K562 (cell line): ENCODE results near the gene GFM1. TPM values are rescaled to one million over a fixed set of nuclear protein-coding genes. Genes with fewer than 3 reads are reported as not detected.

ENCODE experiments used
- ATAC-seq: fragments of 200-7000 bp; cut with Tn5 transposase; 3 replicates; pipeline ENCODE4 v1.9.1; 2020; ENCODE audit warnings: moderate library complexity
- BruUV-seq: library from RNA; stranded (reverse); fragments of 400-500 nt; replicated peaks from 2 replicates; lab custom pipeline; 2021; lab: Mats Ljungman, UMichigan
- CTCF ChIA-PET: fragments of 300-600 bp; formaldehyde crosslinking; extraction: SDS; loops from one replicate; lab custom pipeline; 2021; ENCODE audit warnings: low intra/inter-chr PET ratio; lab: Yijun Ruan, JAX
- POLR2A ChIA-PET: fragments of 300-600, 350-650 bp; sonication (Branson Sonifier 250); formaldehyde crosslinking; extraction: SDS; loops from one replicate; lab custom pipeline; 2021; ENCODE audit warnings: antibody characterized with exemption, inconsistent platforms; lab: Yijun Ruan, JAX
- DNase-seq, 4 experiments: peaks; one replicate each; pipeline versions ENCODE4 v3.0.0 to v3.0.0-alpha.2; 2011 to 2018; ENCODE audit warnings: low spot score in 3 of 4, mixed read lengths in 3 of 4; ENCODE audit errors: extremely low read depth in 1 of 4
- FAIRE-seq: peaks from 2 replicates; lab custom pipeline; 2011; peaks lifted over from hg19 to GRCh38; lab: Jason Lieb, UNC
- H2AFZ ChIP-seq: 2 replicates; pipeline ENCODE4 v1.6.0; 2011; ENCODE audit warnings: low read depth, low read length, control low read depth, inconsistent platforms
- H3K27ac ChIP-seq: fragments of 200-600 bp; 3 replicates; pipeline ENCODE4 v1.8.0; 2011; ENCODE audit warnings: low read depth, mild to moderate bottlenecking, control low read depth, inconsistent platforms, low read length, moderate library complexity, mixed read lengths; ENCODE audit errors: extremely low read depth
- H3K27me3 ChIP-seq, 2 experiments: fragments of 300-600 bp in 1 of 2; 2 replicates in 1 of 2; 3 replicates in 1 of 2; pipeline versions ENCODE4 v1.6.0 to v1.8.0; 2011; ENCODE audit warnings: inconsistent platforms in 2 of 2, low read length in 2 of 2, mild to moderate bottlenecking in 1 of 2, mixed read lengths in 1 of 2, moderate library complexity in 1 of 2; ENCODE audit not compliant: control insufficient read depth in 2 of 2, insufficient read depth in 2 of 2
- H3K36me3 ChIP-seq: fragments of 300-600 bp; 3 replicates; pipeline ENCODE4 v1.8.0; 2011; ENCODE audit warnings: mild to moderate bottlenecking, low read length, inconsistent platforms; ENCODE audit not compliant: control insufficient read depth, insufficient read depth
- H3K4me1 ChIP-seq, 2 experiments: fragments of 200-600 bp in 1 of 2; replicated peaks in 1 of 2; 2 replicates in 1 of 2; 3 replicates in 1 of 2; pipeline versions ENCODE4 v1.5.1 to v1.8.0; 2011; ENCODE audit warnings: inconsistent platforms in 2 of 2, low read length in 2 of 2, mild to moderate bottlenecking in 1 of 2, mixed read lengths in 1 of 2, moderate library complexity in 1 of 2; ENCODE audit not compliant: control insufficient read depth in 2 of 2, insufficient read depth in 2 of 2
- H3K4me2 ChIP-seq: 2 replicates; pipeline ENCODE4 v1.6.1; 2011; ENCODE audit warnings: low read length, control low read depth, inconsistent platforms, mixed read lengths; ENCODE audit not compliant: insufficient read depth
- H3K4me3 ChIP-seq: fragments of 200-600 bp; sonication (generic), shearing (Covaris generic); 2 replicates; pipeline ENCODE4 v1.5.1; 2016; ENCODE audit warnings: control low read depth, inconsistent platforms
- H3K79me2 ChIP-seq: fragments of 200-600 bp; 3 replicates; pipeline ENCODE4 v1.8.0; 2011; ENCODE audit warnings: low read length, inconsistent platforms; ENCODE audit not compliant: control insufficient read depth, insufficient read depth
- H3K9ac ChIP-seq, 2 experiments: 2 replicates each; pipeline versions ENCODE4 v1.6.0 to v1.6.1; 2011; ENCODE audit warnings: low read depth in 2 of 2, low read length in 2 of 2, control low read depth in 1 of 2, inconsistent platforms in 1 of 2, mild to moderate bottlenecking in 1 of 2, mixed read lengths in 1 of 2; ENCODE audit not compliant: insufficient read depth in 1 of 2
- H3K9me1 ChIP-seq: one replicate; pipeline ENCODE4 v1.6.0; 2011; ENCODE audit warnings: inconsistent platforms, mild to moderate bottlenecking, low read length, moderate library complexity; ENCODE audit not compliant: control insufficient read depth, insufficient read depth
- H3K9me3 ChIP-seq: replicated peaks from 2 replicates; pipeline ENCODE4 v1.5.1; 2011; ENCODE audit warnings: low read depth, low read length, inconsistent platforms; ENCODE audit not compliant: control insufficient read depth, insufficient read depth
- H4K20me1 ChIP-seq: replicated peaks from 2 replicates; pipeline ENCODE4 v1.6.1; 2011; ENCODE audit warnings: low read length, inconsistent platforms, mixed read lengths; ENCODE audit not compliant: control insufficient read depth, insufficient read depth
- ARID2 ChIP-seq: fragments of 450-650 bp; IDR thresholded peaks from 2 replicates; pipeline ENCODE4 v1.6.1; 2017; ENCODE audit warnings: antibody characterized with exemption, mild to moderate bottlenecking
- BRF2 ChIP-seq: IDR thresholded peaks from 3 replicates; pipeline ENCODE4 v1.6.1; 2011; ENCODE audit warnings: borderline replicate concordance, mild to moderate bottlenecking; ENCODE audit not compliant: insufficient read length, insufficient read depth
- FOSL1 ChIP-seq: fragments of 200-800 bp; sonication (Bioruptor generic); conservative IDR thresholded peaks from 2 replicates; pipeline ENCODE4 v1.6.1; 2016; ENCODE audit warnings: missing genetic modification characterization, missing compliant biosample characterization
- GABPB1 ChIP-seq: sonication (generic); formaldehyde crosslinking; IDR thresholded peaks from 2 replicates; pipeline ENCODE4 v1.8.0; 2022; ENCODE audit warnings: mild to moderate bottlenecking, missing genetic modification reagents
- HDGF ChIP-seq: fragments of 450-650 bp; IDR thresholded peaks from 2 replicates; pipeline ENCODE4 v1.6.1; 2016
- JUND ChIP-seq, 2 experiments: IDR thresholded peaks; 2 replicates in 1 of 2; 3 replicates in 1 of 2; pipeline ENCODE4 v1.6.1; 2011; ENCODE audit warnings: borderline replicate concordance in 2 of 2, low read depth in 2 of 2, low read length in 2 of 2, improper control_type of control experiment in 1 of 2, missing biosample characterization in 1 of 2, missing genetic modification characterization in 1 of 2, missing genetic modification reagents in 1 of 2
- KDM1A ChIP-seq, 2 experiments: fragments of 450-650 bp; IDR thresholded peaks; 2 replicates each; pipeline ENCODE4 v1.6.1; 2016; ENCODE audit warnings: mild to moderate bottlenecking in 2 of 2
- MTA1 ChIP-seq: fragments of 450-650 bp; IDR thresholded peaks from 2 replicates; pipeline ENCODE4 v1.6.1; 2017; ENCODE audit warnings: borderline replicate concordance
- MYBL2 ChIP-seq, 2 experiments: fragments of 450-650 bp in 1 of 2; sonication (generic) in 1 of 2; formaldehyde crosslinking in 1 of 2; IDR thresholded peaks; 2 replicates each; pipeline versions ENCODE4 v1.6.1 to v1.8.1; 2017 to 2022; ENCODE audit warnings: borderline replicate concordance in 1 of 2, inconsistent platforms in 1 of 2, low read depth in 1 of 2, mild to moderate bottlenecking in 1 of 2, missing genetic modification reagents in 1 of 2, moderate library complexity in 1 of 2
- NFXL1 ChIP-seq: fragments of 450-650 bp; formaldehyde crosslinking; IDR thresholded peaks from 2 replicates; pipeline ENCODE4 v1.4.0; 2021; ENCODE audit warnings: mild to moderate bottlenecking
- POLR2H ChIP-seq: IDR thresholded peaks from 2 replicates; pipeline ENCODE4 v1.6.1; 2016; ENCODE audit warnings: missing genetic modification characterization, low read depth, mild to moderate bottlenecking, control low read depth, missing compliant biosample characterization, moderate library complexity
- U2AF2 ChIP-seq: fragments of 200-400 bp; formaldehyde crosslinking; optimal IDR thresholded peaks from 2 replicates; pipeline ENCODE3; 2017; ENCODE audit warnings: low read depth, mild to moderate bottlenecking, low read length
- ZNF174 ChIP-seq: fragments of 250-450 bp; sonication (Bioruptor Pico); IDR thresholded peaks from 2 replicates; pipeline ENCODE4 v1.4.0; 2020; ENCODE audit warnings: mild to moderate bottlenecking
- ZNF197 ChIP-seq: fragments of 200-800 bp; sonication (Bioruptor generic); IDR thresholded peaks from 2 replicates; pipeline ENCODE4 v1.6.1; 2016; ENCODE audit warnings: low read depth, missing genetic modification characterization, missing compliant biosample characterization
- ZNF444 ChIP-seq: fragments of 250-450 bp; sonication (Bioruptor Pico); IDR thresholded peaks from 2 replicates; pipeline ENCODE4 v1.4.0; 2020; ENCODE audit warnings: mild to moderate bottlenecking, moderate library complexity
- WGBS: fragments of 100-300 bp; shearing (Covaris generic); methylation state at CpG from one replicate; pipeline ENCODE4 v1.1.6; 2016; ENCODE audit warnings: low coverage, mixed read lengths; ENCODE audit not compliant: insufficient coverage; ENCODE audit errors: missing lambda C conversion rate; 5-methylcytosine and 5-hydroxymethylcytosine counted together
- in situ Hi-C: fragments of 300-500 bp; cut with MboI; formaldehyde crosslinking; loops from 4 replicates; pipeline ENCODE4 v1.15.0; 2018; ENCODE audit warnings: inconsistent platforms, mixed read lengths
- intact Hi-C: fragments of 100-400 bp; cut with micrococcal nuclease; formaldehyde crosslinking; loops from 2 replicates; pipeline ENCODE4 v1.14.2; 2022
- polyA plus RNA-seq, 8 experiments: library from polyadenylated mRNA; depleted of rRNA in 4 of 8; stranded (reverse) in 5 of 8; unstranded in 3 of 8; fragments of >200 nt; fragmentation: Nextera tagmentation in 2 of 8; fragmentation: Illumina TruSeq in 1 of 8; extraction: Ambion mirVana in 2 of 8; extraction: Trizol in 1 of 8; gene quantifications; 2 replicates each; pipeline versions ENCODE4 v1.2.1 to v1.2.3, GENCODE V29; 2011 to 2014; ENCODE audit warnings: inconsistent platforms in 1 of 8, missing spikeins in 1 of 8
- total RNA-seq, 7 experiments: library from RNA; depleted of rRNA in 6 of 7; stranded (reverse); fragments of >200 nt in 6 of 7; fragmentation: Illumina TruSeq in 2 of 7; extraction: Trizol in 2 of 7; gene quantifications; 2 replicates each; pipeline versions ENCODE4 v1.2.1 to v1.2.3, GENCODE V29; 2011 to 2021; ENCODE audit warnings: low replicate concordance in 1 of 7
- TF ChIP-seq, protein P1 (sequence below), 2 experiments: IDR thresholded peaks; 2 replicates each; pipeline ENCODE4 v1.6.1; 2012; ENCODE audit warnings: improper control_type of control experiment in 2 of 2, low read depth in 2 of 2, low read length in 2 of 2, borderline replicate concordance in 1 of 2

The GFM1 gene
- total and polyA plus RNA-seq, 9 of the 15 experiments (the other 6 are each of a cell fraction or from before 2014, with no cell fraction given), result 38.9 to 86.7 (median 64.8) TPM

DNA sequence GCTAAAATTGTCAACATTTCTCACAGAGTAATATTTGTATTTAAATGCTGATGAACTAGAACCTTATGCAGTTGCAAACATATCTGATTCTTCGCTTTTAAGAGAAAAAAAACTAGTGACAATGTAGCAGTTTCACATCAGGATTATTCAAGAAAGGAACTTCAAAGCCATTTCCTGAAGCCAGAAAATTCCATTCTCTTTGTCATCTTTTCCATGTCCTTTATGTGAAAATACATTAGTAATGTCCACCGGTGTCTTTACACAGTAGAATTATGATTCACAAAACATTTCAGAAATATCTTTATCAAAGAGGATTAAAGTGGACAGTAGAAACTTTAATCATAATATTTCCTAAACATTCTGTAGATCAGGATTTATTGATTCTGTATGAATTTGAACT is 40.8 kb downstream of the GFM1 start:
- TF ChIP-seq U2AF2, result no peak
- TF ChIP-seq ARID2, result no peak
- no peak for TF ChIP-seq HDGF
- no peak for TF ChIP-seq ZNF174 (CRISPR knock-in tag)
- no peak for TF ChIP-seq JUND (IDR thresholded peaks at IDR 0.05; ENCODE audit: borderline replicate concordance, low read depth, low read length)
- no peak for TF ChIP-seq JUND (tag; IDR thresholded peaks at IDR 0.05; ENCODE audit: borderline replicate concordance, low read depth, low read length)
- TF ChIP-seq NFXL1 (CRISPR knock-in tag), result no peak
- TF ChIP-seq BRF2, result no peak
- TF ChIP-seq MYBL2 (IDR thresholded peaks at IDR 0.05; ENCODE audit: low read depth), result no peak
- no peak for TF ChIP-seq MYBL2 (CRISPR knock-in tag; IDR thresholded peaks at IDR 0.05; ENCODE audit: borderline replicate concordance)
- TF ChIP-seq, protein P1, sequence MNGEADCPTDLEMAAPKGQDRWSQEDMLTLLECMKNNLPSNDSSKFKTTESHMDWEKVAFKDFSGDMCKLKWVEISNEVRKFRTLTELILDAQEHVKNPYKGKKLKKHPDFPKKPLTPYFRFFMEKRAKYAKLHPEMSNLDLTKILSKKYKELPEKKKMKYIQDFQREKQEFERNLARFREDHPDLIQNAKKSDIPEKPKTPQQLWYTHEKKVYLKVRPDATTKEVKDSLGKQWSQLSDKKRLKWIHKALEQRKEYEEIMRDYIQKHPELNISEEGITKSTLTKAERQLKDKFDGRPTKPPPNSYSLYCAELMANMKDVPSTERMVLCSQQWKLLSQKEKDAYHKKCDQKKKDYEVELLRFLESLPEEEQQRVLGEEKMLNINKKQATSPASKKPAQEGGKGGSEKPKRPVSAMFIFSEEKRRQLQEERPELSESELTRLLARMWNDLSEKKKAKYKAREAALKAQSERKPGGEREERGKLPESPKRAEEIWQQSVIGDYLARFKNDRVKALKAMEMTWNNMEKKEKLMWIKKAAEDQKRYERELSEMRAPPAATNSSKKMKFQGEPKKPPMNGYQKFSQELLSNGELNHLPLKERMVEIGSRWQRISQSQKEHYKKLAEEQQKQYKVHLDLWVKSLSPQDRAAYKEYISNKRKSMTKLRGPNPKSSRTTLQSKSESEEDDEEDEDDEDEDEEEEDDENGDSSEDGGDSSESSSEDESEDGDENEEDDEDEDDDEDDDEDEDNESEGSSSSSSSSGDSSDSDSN (IDR thresholded peaks at IDR 0.05; ENCODE audit: borderline replicate concordance in 1 of 2, low read depth in 2 of 2, low read length in 2 of 2), result no peak
- no peak for TF ChIP-seq POLR2H (tag)
- no peak for TF ChIP-seq ZNF444 (CRISPR knock-in tag)
- no peak for TF ChIP-seq MTA1
- no peak for TF ChIP-seq ZNF197 (CRISPR knock-in tag)
- no peak for TF ChIP-seq GABPB1
- TF ChIP-seq FOSL1 (tag), result no peak
- TF ChIP-seq KDM1A (IDR thresholded peaks at IDR 0.05), result no peak
- in situ Hi-C loops, result no loop called here
- Histone ChIP-seq H3K27ac (no peak overlapping the region), H3K4me1 (peaks cover 3 to 17% of the 10 kb centered on the region in 2 experiments; a peak in 3 of 5 replicates), H4K20me1 (no peaks in the 10 kb centered on the region), H3K79me2 (peaks cover 19% of the 10 kb centered on the region), H2AFZ (no peak overlapping the region), H3K9me3 (no peaks in the 10 kb centered on the region), H3K9ac (no peak overlapping the region), H3K4me2 (no peak overlapping the region), H3K27me3 (no peaks in the 10 kb centered on the region), H3K36me3 (peaks cover 76% of the 10 kb centered on the region), H3K4me3 (no peak overlapping the region), H3K9me1 (no peaks in the 10 kb centered on the region)
- no TSS peak for BruUV-seq
- FAIRE-seq (no peak), ATAC-seq (no peak), DNase-seq (no peak)
- CTCF ChIA-PET, result interaction anchor here (0.6 kb wide), 1 partner anchor 9 kb away, joined by 3 read pairs; no protein-coding TSS in a partner anchor
- POLR2A ChIA-PET, result no interaction called here
- intact Hi-C loops, result no loop called here
- WGBS, result 100% methylated on average over 2 of the region's 2 CpGs
